GM23338 (cell line): ENCODE measurements around the gene GLMP. TPM values are rescaled to one million over a fixed set of nuclear protein-coding genes. Genes with fewer than 3 reads are reported as not detected.

Source experiments
- ATAC-seq: fragments of 200-7000 bp; cut with Tn5 transposase; 3 replicates; pipeline ENCODE4 v1.9.1; 2020
- DNase-seq: peaks from one replicate; pipeline ENCODE4 v3.0.0-alpha.2; 2015; ENCODE audit warnings: low spot score
- H2AFZ ChIP-seq: fragments of 200-600 bp; sonication (generic); 2 replicates; pipeline ENCODE4 v1.8.0; 2016; ENCODE audit warnings: antibody characterized with exemption, mild to moderate bottlenecking, moderate library complexity
- H3F3A ChIP-seq: fragments of 200-600 bp; sonication (generic); replicated peaks from 2 replicates; pipeline ENCODE4 v1.8.0; 2017; ENCODE audit warnings: antibody characterized with exemption, mixed run types, low read depth
- H3K27ac ChIP-seq: fragments of 200-600 bp; sonication (generic); 2 replicates; pipeline ENCODE4 v1.6.1; 2016; ENCODE audit warnings: low read depth
- H3K27me3 ChIP-seq: fragments of 200-600 bp; sonication (generic); 2 replicates; pipeline ENCODE4 v1.8.0; 2016; ENCODE audit warnings: mild to moderate bottlenecking, mixed run types, moderate library complexity; ENCODE audit not compliant: insufficient read depth
- H3K36me3 ChIP-seq: fragments of 200-600 bp; sonication (generic); 2 replicates; pipeline ENCODE4 v1.8.0; 2016; ENCODE audit warnings: mild to moderate bottlenecking; ENCODE audit not compliant: insufficient read depth
- H3K4me1 ChIP-seq: fragments of 200-600 bp; sonication (generic); 2 replicates; pipeline ENCODE4 v1.8.0; 2016; ENCODE audit warnings: mild to moderate bottlenecking, moderate library complexity; ENCODE audit not compliant: insufficient read depth
- H3K4me2 ChIP-seq: fragments of 200-600 bp; sonication (generic); 2 replicates; pipeline ENCODE4 v1.7.1; 2017; ENCODE audit warnings: mixed run types
- H3K4me3 ChIP-seq: fragments of 200-600 bp; sonication (generic); 2 replicates; pipeline ENCODE4 v1.6.1; 2016; ENCODE audit warnings: mixed run types
- H3K79me2 ChIP-seq: fragments of 200-600 bp; sonication (generic); replicated peaks from 2 replicates; pipeline ENCODE4 v1.8.0; 2017; ENCODE audit warnings: mild to moderate bottlenecking; ENCODE audit not compliant: insufficient read depth
- H3K9me2 ChIP-seq: fragments of 200-600 bp; sonication (generic); 2 replicates; pipeline ENCODE4 v1.8.0; 2017; ENCODE audit not compliant: insufficient read depth
- H4K20me1 ChIP-seq: fragments of 200-600 bp; sonication (generic); replicated peaks from 2 replicates; pipeline ENCODE4 v1.8.0; 2017; ENCODE audit warnings: mild to moderate bottlenecking; ENCODE audit not compliant: insufficient read depth
- H3K27ac Mint-ChIP-seq: 2 replicates; pipeline ENCODE4 v1.8.0; 2020; ENCODE audit warnings: inconsistent platforms, mild to moderate bottlenecking, moderate library complexity, mixed read lengths
- H3K27me3 Mint-ChIP-seq: 3 replicates; pipeline ENCODE4 v1.8.0; 2022; ENCODE audit warnings: low read depth, mild to moderate bottlenecking, moderate library complexity, mixed read lengths, inconsistent platforms; ENCODE audit not compliant: insufficient read depth, poor library complexity
- H3K36me3 Mint-ChIP-seq: 3 replicates; pipeline ENCODE4 v1.8.0; 2021; ENCODE audit warnings: low read depth, mild to moderate bottlenecking, inconsistent platforms, moderate library complexity, mixed read lengths
- H3K4me1 Mint-ChIP-seq: 3 replicates; pipeline ENCODE4 v1.8.0; 2020; ENCODE audit warnings: mild to moderate bottlenecking, inconsistent platforms, mixed read lengths
- H3K4me3 Mint-ChIP-seq: 3 replicates; pipeline ENCODE4 v1.8.0; 2021; ENCODE audit warnings: moderate library complexity, mild to moderate bottlenecking, inconsistent platforms, mixed read lengths
- H3K9me3 Mint-ChIP-seq: 3 replicates; pipeline ENCODE4 v1.8.0; 2020; ENCODE audit warnings: moderate library complexity, mild to moderate bottlenecking, inconsistent platforms, mixed read lengths
- EZH2 ChIP-seq: fragments of 200-600 bp; sonication (generic); IDR thresholded peaks from one replicate; pipeline ENCODE4 v1.8.0; 2017; ENCODE audit warnings: antibody characterized with exemption, mild to moderate bottlenecking, low read depth; ENCODE audit not compliant: unreplicated experiment
- EZH2phosphoT487 ChIP-seq: fragments of 200-600 bp; sonication (generic); IDR thresholded peaks from one replicate; pipeline ENCODE4 v1.8.1; 2018; ENCODE audit warnings: antibody characterized with exemption; ENCODE audit not compliant: unreplicated experiment
- ZNF114 ChIP-seq: fragments of 250-450 bp; sonication (Bioruptor Pico); IDR thresholded peaks from 2 replicates; pipeline ENCODE4 v1.5.0; 2020; ENCODE audit warnings: mild to moderate bottlenecking, moderate library complexity
- ZNF331 ChIP-seq: fragments of 250-450 bp; sonication (Bioruptor Pico); IDR thresholded peaks from 2 replicates; pipeline ENCODE4 v1.5.0; 2020; ENCODE audit warnings: low read depth, mild to moderate bottlenecking, moderate library complexity
- polyA plus RNA-seq: library from polyadenylated mRNA; unstranded; fragments of >200 nt; fragmentation: Nextera tagmentation; extraction: Ambion mirVana; gene quantifications from 2 replicates; pipeline ENCODE4 v1.2.1, GENCODE V29; 2016
- total RNA-seq: library from RNA; depleted of rRNA; stranded (reverse); fragments of >200 nt; shearing (Covaris generic); gene quantifications from 2 replicates; pipeline ENCODE4 v1.2.3, GENCODE V29; 2014
- TF ChIP-seq, protein P1 (sequence below): fragments of 250-450 bp; sonication (Bioruptor Pico); IDR thresholded peaks from 2 replicates; pipeline ENCODE4 v1.5.0; 2020; ENCODE audit warnings: mild to moderate bottlenecking, moderate library complexity
- TF ChIP-seq, protein P2 (sequence below): IDR thresholded peaks from 2 replicates; pipeline ENCODE4 v1.6.1; 2016; ENCODE audit warnings: antibody characterized with exemption

Gene GLMP
- total and polyA plus RNA-seq, 2 experiments from 2014 or later: 33.6 to 41.9 TPM

DNA sequence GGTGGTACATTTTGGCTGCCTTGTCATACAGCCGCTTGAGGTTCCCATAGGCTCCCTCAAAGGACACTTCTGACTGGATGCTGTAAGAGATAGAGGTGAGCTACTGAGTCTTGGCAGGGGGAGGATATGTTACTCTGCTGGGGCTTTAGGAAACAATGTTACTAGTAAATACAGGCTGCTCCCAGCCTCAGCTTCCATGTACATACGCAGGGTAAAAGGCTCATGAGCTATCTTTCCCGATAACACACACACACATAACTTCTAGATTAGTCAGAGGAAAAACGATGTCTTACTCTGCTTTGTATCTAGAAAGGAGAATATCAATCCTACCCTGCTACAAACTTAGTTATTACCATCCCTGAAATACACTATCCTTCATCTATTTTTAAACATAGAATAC lies 27.1 kb downstream of the GLMP start (continued):
- TF ChIP-seq, protein P1, sequence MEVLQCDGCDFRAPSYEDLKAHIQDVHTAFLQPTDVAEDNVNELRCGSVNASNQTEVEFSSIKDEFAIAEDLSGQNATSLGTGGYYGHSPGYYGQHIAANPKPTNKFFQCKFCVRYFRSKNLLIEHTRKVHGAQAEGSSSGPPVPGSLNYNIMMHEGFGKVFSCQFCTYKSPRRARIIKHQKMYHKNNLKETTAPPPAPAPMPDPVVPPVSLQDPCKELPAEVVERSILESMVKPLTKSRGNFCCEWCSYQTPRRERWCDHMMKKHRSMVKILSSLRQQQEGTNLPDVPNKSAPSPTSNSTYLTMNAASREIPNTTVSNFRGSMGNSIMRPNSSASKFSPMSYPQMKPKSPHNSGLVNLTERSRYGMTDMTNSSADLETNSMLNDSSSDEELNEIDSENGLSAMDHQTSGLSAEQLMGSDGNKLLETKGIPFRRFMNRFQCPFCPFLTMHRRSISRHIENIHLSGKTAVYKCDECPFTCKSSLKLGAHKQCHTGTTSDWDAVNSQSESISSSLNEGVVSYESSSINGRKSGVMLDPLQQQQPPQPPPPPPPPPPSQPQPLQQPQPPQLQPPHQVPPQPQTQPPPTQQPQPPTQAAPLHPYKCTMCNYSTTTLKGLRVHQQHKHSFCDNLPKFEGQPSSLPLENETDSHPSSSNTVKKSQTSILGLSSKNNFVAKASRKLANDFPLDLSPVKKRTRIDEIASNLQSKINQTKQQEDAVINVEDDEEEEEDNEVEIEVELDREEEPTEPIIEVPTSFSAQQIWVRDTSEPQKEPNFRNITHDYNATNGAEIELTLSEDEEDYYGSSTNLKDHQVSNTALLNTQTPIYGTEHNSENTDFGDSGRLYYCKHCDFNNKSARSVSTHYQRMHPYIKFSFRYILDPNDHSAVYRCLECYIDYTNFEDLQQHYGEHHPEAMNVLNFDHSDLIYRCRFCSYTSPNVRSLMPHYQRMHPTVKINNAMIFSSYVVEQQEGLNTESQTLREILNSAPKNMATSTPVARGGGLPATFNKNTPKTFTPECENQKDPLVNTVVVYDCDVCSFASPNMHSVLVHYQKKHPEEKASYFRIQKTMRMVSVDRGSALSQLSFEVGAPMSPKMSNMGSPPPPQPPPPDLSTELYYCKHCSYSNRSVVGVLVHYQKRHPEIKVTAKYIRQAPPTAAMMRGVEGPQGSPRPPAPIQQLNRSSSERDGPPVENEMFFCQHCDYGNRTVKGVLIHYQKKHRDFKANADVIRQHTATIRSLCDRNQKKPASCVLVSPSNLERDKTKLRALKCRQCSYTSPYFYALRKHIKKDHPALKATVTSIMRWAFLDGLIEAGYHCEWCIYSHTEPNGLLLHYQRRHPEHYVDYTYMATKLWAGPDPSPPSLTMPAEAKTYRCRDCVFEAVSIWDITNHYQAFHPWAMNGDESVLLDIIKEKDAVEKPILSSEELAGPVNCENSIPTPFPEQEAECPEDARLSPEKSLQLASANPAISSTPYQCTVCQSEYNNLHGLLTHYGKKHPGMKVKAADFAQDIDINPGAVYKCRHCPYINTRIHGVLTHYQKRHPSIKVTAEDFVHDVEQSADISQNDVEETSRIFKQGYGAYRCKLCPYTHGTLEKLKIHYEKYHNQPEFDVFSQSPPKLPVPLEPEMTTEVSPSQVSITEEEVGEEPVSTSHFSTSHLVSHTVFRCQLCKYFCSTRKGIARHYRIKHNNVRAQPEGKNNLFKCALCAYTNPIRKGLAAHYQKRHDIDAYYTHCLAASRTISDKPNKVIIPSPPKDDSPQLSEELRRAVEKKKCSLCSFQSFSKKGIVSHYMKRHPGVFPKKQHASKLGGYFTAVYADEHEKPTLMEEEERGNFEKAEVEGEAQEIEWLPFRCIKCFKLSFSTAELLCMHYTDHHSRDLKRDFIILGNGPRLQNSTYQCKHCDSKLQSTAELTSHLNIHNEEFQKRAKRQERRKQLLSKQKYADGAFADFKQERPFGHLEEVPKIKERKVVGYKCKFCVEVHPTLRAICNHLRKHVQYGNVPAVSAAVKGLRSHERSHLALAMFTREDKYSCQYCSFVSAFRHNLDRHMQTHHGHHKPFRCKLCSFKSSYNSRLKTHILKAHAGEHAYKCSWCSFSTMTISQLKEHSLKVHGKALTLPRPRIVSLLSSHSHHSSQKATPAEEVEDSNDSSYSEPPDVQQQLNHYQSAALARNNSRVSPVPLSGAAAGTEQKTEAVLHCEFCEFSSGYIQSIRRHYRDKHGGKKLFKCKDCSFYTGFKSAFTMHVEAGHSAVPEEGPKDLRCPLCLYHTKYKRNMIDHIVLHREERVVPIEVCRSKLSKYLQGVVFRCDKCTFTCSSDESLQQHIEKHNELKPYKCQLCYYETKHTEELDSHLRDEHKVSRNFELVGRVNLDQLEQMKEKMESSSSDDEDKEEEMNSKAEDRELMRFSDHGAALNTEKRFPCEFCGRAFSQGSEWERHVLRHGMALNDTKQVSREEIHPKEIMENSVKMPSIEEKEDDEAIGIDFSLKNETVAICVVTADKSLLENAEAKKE (CRISPR knock-in tag): no peak
- TF ChIP-seq, protein P2, sequence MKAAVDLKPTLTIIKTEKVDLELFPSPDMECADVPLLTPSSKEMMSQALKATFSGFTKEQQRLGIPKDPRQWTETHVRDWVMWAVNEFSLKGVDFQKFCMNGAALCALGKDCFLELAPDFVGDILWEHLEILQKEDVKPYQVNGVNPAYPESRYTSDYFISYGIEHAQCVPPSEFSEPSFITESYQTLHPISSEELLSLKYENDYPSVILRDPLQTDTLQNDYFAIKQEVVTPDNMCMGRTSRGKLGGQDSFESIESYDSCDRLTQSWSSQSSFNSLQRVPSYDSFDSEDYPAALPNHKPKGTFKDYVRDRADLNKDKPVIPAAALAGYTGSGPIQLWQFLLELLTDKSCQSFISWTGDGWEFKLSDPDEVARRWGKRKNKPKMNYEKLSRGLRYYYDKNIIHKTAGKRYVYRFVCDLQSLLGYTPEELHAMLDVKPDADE: no peak
- TF ChIP-seq EZH2: no peak

DNA sequence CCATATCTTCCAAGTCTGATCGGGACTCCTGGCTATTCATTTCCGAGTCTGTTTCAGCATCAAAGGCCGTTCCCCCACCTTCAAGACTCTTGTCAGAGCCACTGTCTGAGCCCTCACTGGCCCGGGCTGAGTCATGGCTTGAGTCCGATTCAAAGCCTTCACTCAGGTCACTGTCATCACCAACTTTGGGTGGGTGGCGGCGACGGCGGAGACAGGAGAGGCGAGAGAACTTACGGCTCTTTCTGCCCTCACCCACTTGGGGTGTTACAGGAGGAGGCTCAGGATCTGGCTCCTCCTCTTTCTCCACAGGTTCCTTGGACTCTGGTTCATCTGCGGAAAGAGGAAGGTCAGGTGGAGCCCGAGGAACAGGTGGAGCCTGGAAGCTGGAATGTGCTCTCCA lies 29.4 kb downstream of the GLMP start:
- H3K9me3 Mint-ChIP-seq: no peaks in the 10 kb centered on the region
- no peak overlapping the region for H3K27ac Mint-ChIP-seq
- ATAC-seq (no peak), DNase-seq (no peak)
- Histone ChIP-seq H3K27ac (no peak overlapping the region), H3F3A (peaks cover 21% of the 10 kb centered on the region; the same call in 1 of the 2 replicates), H2AFZ (no peak overlapping the region), H3K79me2 (no peaks in the 10 kb centered on the region), H3K27me3 (no peaks in the 10 kb centered on the region), H3K36me3 (peaks cover 74% of the 10 kb centered on the region), H4K20me1 (peaks cover 24% of the 10 kb centered on the region), H3K4me2 (no peak overlapping the region), H3K4me3 (no peak overlapping the region), H3K4me1 (no peaks in the 10 kb centered on the region), H3K9me2 (no peaks in the 10 kb centered on the region)
- peaks cover 80% of the 10 kb centered on the region for H3K36me3 Mint-ChIP-seq
- no peaks in the 10 kb centered on the region for H3K4me1 Mint-ChIP-seq
- no peak overlapping the region for H3K4me3 Mint-ChIP-seq
- peaks cover 3% of the 10 kb centered on the region for H3K27me3 Mint-ChIP-seq
- TF ChIP-seq ZNF331 (CRISPR knock-in tag) (no peak), ZNF114 (CRISPR knock-in tag) (no peak), EZH2phosphoT487 (no peak), EZH2 (no peak)
- TF ChIP-seq, protein P2: no peak
- TF ChIP-seq, protein P1 (CRISPR knock-in tag): no peak
